Heart right ventricle (tissue), 16 donors: ENCODE measurements around the gene TMEM97. TPM values are rescaled to one million over a fixed set of nuclear protein-coding genes. Genes with fewer than 3 reads are reported as not detected.

ENCODE experiments used
- ATAC-seq, 8 donors: fragments of 200-7000 bp; cut with Tn5 transposase; one replicate each; pipeline ENCODE4 v1.9.1; 2020; ENCODE audit warnings: mild to moderate bottlenecking in 8 of 8, moderate library complexity in 8 of 8, moderate number of reproducible peaks in 1 of 8
- DNase-seq, 2 donors: peaks; one replicate each; pipeline ENCODE4 v3.0.0-alpha.2; 2020
- H3K27ac ChIP-seq, 10 donors: fragments of 200-600 bp; sonication (generic) in 2 of 10; one replicate each; pipeline versions ENCODE4 v1.5.0 to v1.8.0; 2020 to 2022; ENCODE audit warnings: mild to moderate bottlenecking in 3 of 10
- H3K27me3 ChIP-seq, 7 donors: fragments of 200-600 bp; one replicate each; pipeline ENCODE4 v1.8.0; 2021 to 2022; ENCODE audit warnings: mild to moderate bottlenecking in 2 of 7
- H3K36me3 ChIP-seq, 9 donors: fragments of 200-600 bp; sonication (generic) in 1 of 9; one replicate each; pipeline versions ENCODE4 v1.5.0 to v1.8.0; 2020 to 2022; ENCODE audit warnings: mild to moderate bottlenecking in 2 of 9
- H3K4me1 ChIP-seq, 9 donors: fragments of 200-600 bp; sonication (generic) in 1 of 9; one replicate each; pipeline versions ENCODE4 v1.5.0 to v1.8.0; 2020 to 2022; ENCODE audit warnings: mild to moderate bottlenecking in 4 of 9
- H3K4me3 ChIP-seq, 10 donors: fragments of 200-600 bp; sonication (generic) in 2 of 10; one replicate each; pipeline versions ENCODE4 v1.5.0 to v1.8.0; 2020 to 2022; ENCODE audit warnings: mild to moderate bottlenecking in 7 of 10, moderate library complexity in 2 of 10
- H3K9me3 ChIP-seq, 11 donors: fragments of 200-600 bp in 10 of 11; sonication (generic) in 2 of 11; one replicate each; pipeline versions ENCODE4 v1.5.0 to v1.8.0; 2013 to 2022; ENCODE audit warnings: mild to moderate bottlenecking in 2 of 11, control low read depth in 1 of 11, moderate library complexity in 1 of 11
- CTCF ChIP-seq, 9 donors: fragments of 200-600 bp; sonication (generic) in 2 of 9; IDR thresholded peaks; one replicate each; pipeline versions ENCODE4 v1.5.0 to v1.8.0; 2021 to 2022; ENCODE audit warnings: antibody characterized with exemption in 9 of 9, mild to moderate bottlenecking in 5 of 9, moderate library complexity in 1 of 9
- WGBS, 2 donors: extraction: QIAGEN DNeasy Blood & Tissue Kit; methylation state at CpG; one replicate each; pipeline ENCODE4 v1.1.7; 2013; ENCODE audit warnings: inconsistent platforms in 1 of 2; 5-methylcytosine and 5-hydroxymethylcytosine counted together
- intact Hi-C, 10 donors: fragments of 100-400 bp; cut with DNase I; formaldehyde crosslinking; loops; one replicate each; pipeline versions ENCODE4 v1.11.1 to v1.14.2; 2022
- polyA plus RNA-seq, 2 donors: library from polyadenylated mRNA; stranded (reverse); fragments of 200-250 nt; gene quantifications; one replicate each; pipeline ENCODE4 v1.2.3, GENCODE V29; 2013
- total RNA-seq, 10 donors: library from RNA; stranded (reverse); fragmentation: NEBNext Ultra II Directional in 3 of 10; extraction: Animal tissue kit (Norgen Biotek cat#: 25700) in 3 of 10; gene quantifications; one replicate each; pipeline versions ENCODE4 v1.2.1 to v1.2.4, GENCODE V29; 2021 to 2023
- donor health status: Arrhythmogenic right ventricular cardiomyopathy.
- donor health status: ischemic (EF 13 %, LVEDD 7.1; RV severe dilation, severe dysfunction).
- donor health status: healthy with polysubstance abuse.
- donor health status: DM: no; HTN: yes; CAD: no.
- donor health status: DM: no; HTN: no; CAD: no.
- donor health status: ischemic (EF 25% LVEDD 6.9; RV normal size, moderate dysfunction).
- donor health status: ischemic (EF 25% LVEDD 5.7; RV mildly dilated, moderate dysfunction).
- donor health status: healthy.
- donor health status: DM: yes; HTN: yes; CAD: no.
- donor health status: Ischemic cardiomyopathy.
- donor health status: ischemic (EF 35%, LVEDD 5.7; RV mildly dilated, moderate dysfunction).
- donor health status: nonischemic (EF 11% LVEDD 7.7; RV severe dilation, severe dysfunction).
- donor health status: DM: yes; HTN: yes; CAD: no.
- donor health status: PGD.
- donor health status: ischemic (EF 29% LVEDD 5.4; RV normal size, mild dysfunction).
- donor health status: nonischemic (EF 23%, LVEDD 6.1; RV moderate dilation, normal function).

Gene TMEM97
- total and polyA plus RNA-seq, 12 donors = 1.6 to 5.2 (median 3.2) TPM

- no peak overlapping the region for H3K27ac ChIP-seq
- no peak for ATAC-seq
- peaks cover 0 to 18% (median 0%) of the 10 kb centered on the region in 7 donors for H3K27me3 ChIP-seq
- no peak for TF ChIP-seq CTCF (IDR thresholded peaks at IDR 0.05)
- peaks cover 4 to 37% (median 28%) of the 10 kb centered on the region in 9 donors for H3K4me1 ChIP-seq
- intact Hi-C loops = no loop called here
- H3K9me3 ChIP-seq = no peaks in the 10 kb centered on the region
- no peak for DNase-seq
- no peak overlapping the region for H3K4me3 ChIP-seq
- 85 to 88% methylated on average over 5 of the region's 5 CpGs for WGBS, 2 donors
- peaks cover 0 to 23% (median 6%) of the 10 kb centered on the region in 9 donors for H3K36me3 ChIP-seq
Observed at GRCh38 chr17:28368306-28368831, 49.4 kb downstream of the TMEM97 start.

- 90 to 91% methylated on average over 23 of the region's 23 CpGs for WGBS, 2 donors
- no peaks in the 10 kb centered on the region for H3K9me3 ChIP-seq
- H3K4me1 ChIP-seq = peaks cover 4 to 40% (median 29%) of the 10 kb centered on the region in 9 donors
- intact Hi-C loops = no loop called here
- no peak for ATAC-seq
- peaks cover 0 to 22% (median 0%) of the 10 kb centered on the region in 7 donors for H3K27me3 ChIP-seq
- peaks cover 0 to 15% (median 3%) of the 10 kb centered on the region in 9 donors for H3K36me3 ChIP-seq
- H3K27ac ChIP-seq = peak overlapping the region in 6 of 10 donors; percentile 26 to 85 (median 79)
- no peak for TF ChIP-seq CTCF (IDR thresholded peaks at IDR 0.05)
- no peak for DNase-seq
- H3K4me3 ChIP-seq = peak overlapping the region in 1 of 10 donors; percentile 14
Observed at GRCh38 chr17:28368915-28369683, 50.1 kb downstream of the TMEM97 start.

- H3K27me3 ChIP-seq = peaks cover 0 to 22% (median 0%) of the 10 kb centered on the region in 7 donors
- WGBS, 2 donors = 65 to 74% methylated on average over 10 of the region's 10 CpGs
- H3K27ac ChIP-seq = peak overlapping the region in 9 of 10 donors; percentile 61 to 85 (median 79)
- DNase-seq = no peak
- intact Hi-C loops = no loop called here
- peaks cover 4 to 40% (median 29%) of the 10 kb centered on the region in 9 donors for H3K4me1 ChIP-seq
- H3K36me3 ChIP-seq = peaks cover 0 to 10% (median 0%) of the 10 kb centered on the region in 9 donors
- peak in 1 of 8 donors; percentile 4 for ATAC-seq
- H3K4me3 ChIP-seq = peak overlapping the region in 6 of 10 donors; percentile 3 to 29 (median 18)
- H3K9me3 ChIP-seq = no peaks in the 10 kb centered on the region
- no peak for TF ChIP-seq CTCF (IDR thresholded peaks at IDR 0.05)
Observed at GRCh38 chr17:28369684-28370034, 50.7 kb downstream of the TMEM97 start.

- ATAC-seq (peak; percentile 14 to 74 (median 53)), DNase-seq (peak in 1 of 2 donors; percentile 63)
- H3K4me1 ChIP-seq = peaks cover 4 to 40% (median 29%) of the 10 kb centered on the region in 9 donors
- peak within 1 kb of the TSS in 9 of 10 donors; percentile 48 to 78 (median 66) for H3K4me3 ChIP-seq
- WGBS, 2 donors = 22 to 29% methylated on average over 8 of the region's 8 CpGs
- intact Hi-C loops = no loop called here
- H3K27me3 ChIP-seq = peaks cover 0 to 22% (median 0%) of the 10 kb centered on the region in 7 donors
- peak within 1 kb of the TSS; percentile 4 to 85 (median 79) for H3K27ac ChIP-seq
- H3K9me3 ChIP-seq = no peaks in the 10 kb centered on the region
- peaks cover 0 to 6% (median 0%) of the 10 kb centered on the region in 9 donors for H3K36me3 ChIP-seq
- peak in 1 of 9 donors; percentile 9 for TF ChIP-seq CTCF (IDR thresholded peaks at IDR 0.05)
Observed at GRCh38 chr17:28370035-28370743, 51.2 kb downstream of the TMEM97 start, which contains the start of gene VTN. TSS of gene VTN (minus strand) at chr17:28370307. CDS start at chr17:28370203, 104 bp downstream.
